Hepatocyte (in vitro differentiated cells): ENCODE results near the gene CMIP. TPM values are rescaled to one million over a fixed set of nuclear protein-coding genes. Genes with fewer than 3 reads are reported as not detected.

ENCODE experiments used
- DNase-seq: peaks from one replicate; pipeline ENCODE4 v3.0.0-alpha.2; 2016; ENCODE audit warnings: low spot score
- H2AFZ ChIP-seq: fragments of 200-600 bp; sonication (generic); 2 replicates; pipeline ENCODE4 v1.6.0; 2016; ENCODE audit warnings: antibody characterized with exemption, mild to moderate bottlenecking
- H3K27ac ChIP-seq: fragments of 200-600 bp; sonication (generic); 2 replicates; pipeline ENCODE4 v1.5.1; 2016; ENCODE audit warnings: mild to moderate bottlenecking
- H3K27me3 ChIP-seq: fragments of 200-600 bp; sonication (generic); 2 replicates; pipeline ENCODE4 v1.6.1; 2016
- H3K36me3 ChIP-seq: fragments of 200-600 bp; sonication (generic); replicated peaks from 2 replicates; pipeline ENCODE4 v1.5.1; 2016; ENCODE audit warnings: low read depth; ENCODE audit not compliant: insufficient read depth
- H3K4me1 ChIP-seq: fragments of 200-600 bp; sonication (generic); 2 replicates; pipeline ENCODE4 v1.5.1; 2016; ENCODE audit warnings: mild to moderate bottlenecking, moderate library complexity; ENCODE audit not compliant: insufficient read depth
- H3K4me2 ChIP-seq: fragments of 200-600 bp; sonication (generic); 2 replicates; pipeline ENCODE4 v1.6.0; 2016
- H3K4me3 ChIP-seq: fragments of 200-600 bp; sonication (generic); 2 replicates; pipeline ENCODE4 v1.5.1; 2016; ENCODE audit warnings: mild to moderate bottlenecking
- H3K79me2 ChIP-seq: fragments of 200-600 bp; sonication (generic); 2 replicates; pipeline ENCODE4 v1.6.0; 2017; ENCODE audit warnings: mild to moderate bottlenecking
- H3K9me2 ChIP-seq: fragments of 200-600 bp; sonication (generic); replicated peaks from 2 replicates; pipeline ENCODE4 v1.6.0; 2017; ENCODE audit warnings: mild to moderate bottlenecking; ENCODE audit not compliant: insufficient read depth
- H3K9me3 ChIP-seq: fragments of 200-600 bp; sonication (generic); 2 replicates; pipeline ENCODE4 v1.5.1; 2016; ENCODE audit warnings: low read depth, mild to moderate bottlenecking
- H4K20me1 ChIP-seq: fragments of 200-600 bp; sonication (generic); 2 replicates; pipeline ENCODE4 v1.6.0; 2016; ENCODE audit warnings: mild to moderate bottlenecking; ENCODE audit not compliant: insufficient read depth, poor library complexity, severe bottlenecking
- CTCF ChIP-seq: fragments of 200-600 bp; sonication (generic); IDR thresholded peaks from 2 replicates; pipeline ENCODE4 v1.5.1; 2016; ENCODE audit warnings: antibody characterized with exemption, mild to moderate bottlenecking; ENCODE audit not compliant: poor library complexity
- EZH2 ChIP-seq: fragments of 200-600 bp; sonication (generic); IDR thresholded peaks from 2 replicates; pipeline ENCODE4 v1.6.1; 2016; ENCODE audit warnings: antibody characterized with exemption, mild to moderate bottlenecking, borderline replicate concordance
- EZH2phosphoT487 ChIP-seq: fragments of 200-600 bp; sonication (generic); IDR thresholded peaks from one replicate; pipeline ENCODE4 v1.6.1; 2018; ENCODE audit warnings: antibody characterized with exemption, mild to moderate bottlenecking, low read depth, moderate library complexity; ENCODE audit not compliant: unreplicated experiment, severe bottlenecking
- WGBS: methylation state at CpG from one replicate; pipeline ENCODE4 v1.1.6; 2016; ENCODE audit warnings: low lambda C conversion rate; ENCODE audit errors: missing lambda C conversion rate; 5-methylcytosine and 5-hydroxymethylcytosine counted together
- polyA plus RNA-seq: library from polyadenylated mRNA; unstranded; fragments of >200 nt; fragmentation: Nextera tagmentation; extraction: Ambion mirVana; gene quantifications from 2 replicates; pipeline ENCODE4 v1.2.1, GENCODE V29; 2016
- total RNA-seq: library from RNA; depleted of rRNA; stranded (reverse); fragments of >200 nt; gene quantifications from 2 replicates; pipeline ENCODE4 v1.2.3, GENCODE V29; 2014

CMIP gene
- total and polyA plus RNA-seq, 2 experiments from 2014 or later: 5.8 to 17.8 TPM

- H3K4me2 ChIP-seq: no peak overlapping the region
- peaks cover 93% of the 10 kb centered on the region for H3K79me2 ChIP-seq
- H3K36me3 ChIP-seq: no peaks in the 10 kb centered on the region
- H3K9me3 ChIP-seq: no peaks in the 10 kb centered on the region
- H4K20me1 ChIP-seq: peaks cover 11% of the 10 kb centered on the region
- H3K27ac ChIP-seq: peak overlapping the region; percentile 77
- H3K4me3 ChIP-seq: no peak overlapping the region
- no peaks in the 10 kb centered on the region for H3K27me3 ChIP-seq
- no peaks in the 10 kb centered on the region for H3K4me1 ChIP-seq
- 98% methylated on average over 7 of the region's 7 CpGs for WGBS
- TF ChIP-seq EZH2 (no peak), EZH2phosphoT487 (no peak), CTCF (no peak)
- H3K9me2 ChIP-seq: no peaks in the 10 kb centered on the region
- no peak for DNase-seq
- H2AFZ ChIP-seq: no peak overlapping the region
These were observed 83.0 kb downstream of the CMIP start for GRCh38 chr16:81527477-81528178.

GRCh38 chr16:81528256-81528655 is 83.6 kb downstream of the CMIP start:
- Histone ChIP-seq H3K9me3 (no peaks in the 10 kb centered on the region), H3K4me3 (no peak overlapping the region), H3K36me3 (no peaks in the 10 kb centered on the region), H3K27me3 (no peaks in the 10 kb centered on the region), H3K4me1 (no peaks in the 10 kb centered on the region), H3K79me2 (peaks cover 93% of the 10 kb centered on the region), H3K27ac (no peak overlapping the region), H2AFZ (no peak overlapping the region), H3K4me2 (no peak overlapping the region), H3K9me2 (no peaks in the 10 kb centered on the region), H4K20me1 (peaks cover 11% of the 10 kb centered on the region)
- DNase-seq: no peak
- TF ChIP-seq CTCF (no peak), EZH2 (no peak), EZH2phosphoT487 (no peak)
- 97% methylated on average over 2 of the region's 2 CpGs for WGBS

- Histone ChIP-seq H3K9me3 (no peaks in the 10 kb centered on the region), H3K4me1 (no peaks in the 10 kb centered on the region)
- 96% methylated on average over 14 of the region's 16 CpGs for WGBS
These were observed 85.7 kb downstream of the CMIP start for GRCh38 chr16:81530296-81530721.

More at GRCh38 chr16:81530296-81530721, 85.7 kb downstream of the CMIP start:
- no peak for DNase-seq
- H2AFZ ChIP-seq: no peak overlapping the region
- no peak overlapping the region for H3K27ac ChIP-seq
- H3K4me3 ChIP-seq: no peak overlapping the region
- no peak overlapping the region for H3K4me2 ChIP-seq
- H3K79me2 ChIP-seq: peaks cover 94% of the 10 kb centered on the region
- no peaks in the 10 kb centered on the region for H3K9me2 ChIP-seq
- H3K27me3 ChIP-seq: no peaks in the 10 kb centered on the region
- peaks cover 24% of the 10 kb centered on the region for H4K20me1 ChIP-seq
- TF ChIP-seq EZH2phosphoT487: no peak
- TF ChIP-seq CTCF: no peak
- TF ChIP-seq EZH2: no peak
- H3K36me3 ChIP-seq: no peaks in the 10 kb centered on the region
